SJCRH30 (cell line): ENCODE results near the gene CSF2RB. TPM values are rescaled to one million over a fixed set of nuclear protein-coding genes. Genes with fewer than 3 reads are reported as not detected.

Experiments used
- DNase-seq, 2 experiments: peaks; one replicate each; pipeline ENCODE4 v3.0.0-alpha.2; 2015 to 2020
- H3K27ac ChIP-seq: fragments of 250-450 bp; sonication (Bioruptor Pico); 2 replicates; pipeline ENCODE4 v1.5.1; 2020; ENCODE audit warnings: mild to moderate bottlenecking, moderate library complexity
- H3K27me3 ChIP-seq: fragments of 250-450 bp; sonication (Bioruptor Pico); 2 replicates; pipeline ENCODE4 v1.5.1; 2020; ENCODE audit warnings: mild to moderate bottlenecking, moderate library complexity
- H3K36me3 ChIP-seq: fragments of 250-450 bp; sonication (Bioruptor Pico); 2 replicates; pipeline ENCODE4 v1.5.1; 2020; ENCODE audit warnings: mild to moderate bottlenecking, moderate library complexity
- H3K4me1 ChIP-seq: fragments of 250-450 bp; sonication (Bioruptor Pico); 2 replicates; pipeline ENCODE4 v1.5.1; 2020; ENCODE audit warnings: mild to moderate bottlenecking, moderate library complexity
- H3K4me3 ChIP-seq: fragments of 250-450 bp; sonication (Bioruptor Pico); 2 replicates; pipeline ENCODE4 v1.5.1; 2020; ENCODE audit warnings: mild to moderate bottlenecking, moderate library complexity
- H3K9me3 ChIP-seq: fragments of 250-450 bp; sonication (Bioruptor Pico); replicated peaks from 2 replicates; pipeline ENCODE4 v1.5.1; 2020; ENCODE audit warnings: mild to moderate bottlenecking, moderate library complexity
- total RNA-seq: library from RNA; depleted of rRNA; stranded (reverse); fragments of >200 nt; shearing (Covaris generic); gene quantifications from 2 replicates; pipeline ENCODE4 v1.2.3, GENCODE V29; 2014

CSF2RB gene
- total RNA-seq, 1 experiment from 2014 or later: not detected

GRCh38 chr22:36953239-36954080, 40.0 kb downstream of the CSF2RB start:
- no peak overlapping the region for H3K4me3 ChIP-seq
- H3K36me3 ChIP-seq: no peaks in the 10 kb centered on the region
- DNase-seq: no peak
- no peak overlapping the region for H3K27ac ChIP-seq
- no peaks in the 10 kb centered on the region for H3K4me1 ChIP-seq
- H3K27me3 ChIP-seq: 0 out of 2 replicates have a peak, but pooled peaks cover 2% of the 10 kb centered on the region
- H3K9me3 ChIP-seq: no peaks in the 10 kb centered on the region

GRCh38 chr22:36954251-36955014, 41.0 kb downstream of the CSF2RB start:
- no peaks in the 10 kb centered on the region for H3K36me3 ChIP-seq
- H3K4me1 ChIP-seq: no peaks in the 10 kb centered on the region
- DNase-seq: no peak
- H3K27me3 ChIP-seq: no peaks in the 10 kb centered on the region
- H3K4me3 ChIP-seq: no peak overlapping the region
- no peaks in the 10 kb centered on the region for H3K9me3 ChIP-seq
- H3K27ac ChIP-seq: no peak overlapping the region

GRCh38 chr22:36955691-36956090, 42.3 kb downstream of the CSF2RB start:
- no peak overlapping the region for H3K4me3 ChIP-seq
- no peaks in the 10 kb centered on the region for H3K9me3 ChIP-seq
- DNase-seq: no peak
- no peaks in the 10 kb centered on the region for H3K36me3 ChIP-seq
- H3K27ac ChIP-seq: no peak overlapping the region
- no peaks in the 10 kb centered on the region for H3K4me1 ChIP-seq
- no peaks in the 10 kb centered on the region for H3K27me3 ChIP-seq

GRCh38 chr22:36958366-36958765, 44.9 kb downstream of the CSF2RB start:
- no peaks in the 10 kb centered on the region for H3K36me3 ChIP-seq
- DNase-seq: no peak
- no peaks in the 10 kb centered on the region for H3K4me1 ChIP-seq
- H3K4me3 ChIP-seq: no peak overlapping the region
- H3K27ac ChIP-seq: no peak overlapping the region
- H3K9me3 ChIP-seq: no peaks in the 10 kb centered on the region
- no peaks in the 10 kb centered on the region for H3K27me3 ChIP-seq

GRCh38 chr22:36961626-36962025, 48.2 kb downstream of the CSF2RB start:
- DNase-seq: no peak
- Histone ChIP-seq H3K36me3 (no peaks in the 10 kb centered on the region), H3K27me3 (no peaks in the 10 kb centered on the region), H3K27ac (no peak overlapping the region), H3K4me1 (no peaks in the 10 kb centered on the region), H3K9me3 (no peaks in the 10 kb centered on the region), H3K4me3 (no peak overlapping the region)

GRCh38 chr22:36963302-36963701, 49.9 kb downstream of the CSF2RB start:
- no peak for DNase-seq
- H3K4me3 ChIP-seq: no peak overlapping the region
- H3K4me1 ChIP-seq: no peaks in the 10 kb centered on the region
- H3K36me3 ChIP-seq: no peaks in the 10 kb centered on the region
- H3K27ac ChIP-seq: no peak overlapping the region
- no peaks in the 10 kb centered on the region for H3K9me3 ChIP-seq
- H3K27me3 ChIP-seq: no peaks in the 10 kb centered on the region

GRCh38 chr22:36964106-36964505, 50.7 kb downstream of the CSF2RB start:
- H3K27me3 ChIP-seq: no peaks in the 10 kb centered on the region
- DNase-seq: no peak
- H3K9me3 ChIP-seq: no peaks in the 10 kb centered on the region
- no peak overlapping the region for H3K4me3 ChIP-seq
- H3K36me3 ChIP-seq: no peaks in the 10 kb centered on the region
- no peaks in the 10 kb centered on the region for H3K4me1 ChIP-seq
- H3K27ac ChIP-seq: no peak overlapping the region

GRCh38 chr22:36965696-36966095, 52.3 kb downstream of the CSF2RB start:
- H3K27me3 ChIP-seq: peaks cover 4% of the 10 kb centered on the region; the same call in 1 of the 2 replicates
- H3K4me1 ChIP-seq: no peaks in the 10 kb centered on the region
- H3K9me3 ChIP-seq: no peaks in the 10 kb centered on the region
- no peak overlapping the region for H3K27ac ChIP-seq
- no peak for DNase-seq
- H3K36me3 ChIP-seq: no peaks in the 10 kb centered on the region
- H3K4me3 ChIP-seq: no peak overlapping the region

GRCh38 chr22:36966851-36967540, 53.6 kb downstream of the CSF2RB start:
- Histone ChIP-seq H3K27me3 (peaks cover 10% of the 10 kb centered on the region; the same call in 1 of the 2 replicates), H3K4me1 (no peaks in the 10 kb centered on the region), H3K36me3 (no peaks in the 10 kb centered on the region), H3K4me3 (no peak overlapping the region), H3K9me3 (no peaks in the 10 kb centered on the region), H3K27ac (no peak overlapping the region)
- DNase-seq: no peak

GRCh38 chr22:36968249-36968964, 55.0 kb downstream of the CSF2RB start:
- H3K27me3 ChIP-seq: peaks cover 12% of the 10 kb centered on the region; the same call in 1 of the 2 replicates
- H3K9me3 ChIP-seq: no peaks in the 10 kb centered on the region
- H3K4me1 ChIP-seq: no peaks in the 10 kb centered on the region
- H3K36me3 ChIP-seq: no peaks in the 10 kb centered on the region
- H3K4me3 ChIP-seq: no peak overlapping the region
- no peak for DNase-seq
- H3K27ac ChIP-seq: no peak overlapping the region

- H3K9me3 ChIP-seq: no peaks in the 10 kb centered on the region
- no peaks in the 10 kb centered on the region for H3K36me3 ChIP-seq
- H3K4me3 ChIP-seq: no peak overlapping the region
- DNase-seq: no peak
- H3K4me1 ChIP-seq: no peaks in the 10 kb centered on the region
- H3K27ac ChIP-seq: no peak overlapping the region
- H3K27me3 ChIP-seq: peaks cover 12% of the 10 kb centered on the region; the same call in 1 of the 2 replicates
These were observed 58.1 kb downstream of the CSF2RB start for GRCh38 chr22:36971341-36972125.

GRCh38 chr22:36976606-36977005, 63.2 kb downstream of the CSF2RB start:
- no peak overlapping the region for H3K27ac ChIP-seq
- peaks cover 6% of the 10 kb centered on the region; the same call in 1 of the 2 replicates for H3K27me3 ChIP-seq
- no peaks in the 10 kb centered on the region for H3K36me3 ChIP-seq
- H3K4me3 ChIP-seq: no peak overlapping the region
- H3K4me1 ChIP-seq: no peaks in the 10 kb centered on the region
- no peaks in the 10 kb centered on the region for H3K9me3 ChIP-seq
- DNase-seq: no peak

GRCh38 chr22:36977401-36977861, 64.0 kb downstream of the CSF2RB start:
- Histone ChIP-seq H3K4me1 (no peaks in the 10 kb centered on the region), H3K36me3 (no peaks in the 10 kb centered on the region), H3K4me3 (peak overlapping the region; percentile 34), H3K27me3 (no peaks in the 10 kb centered on the region; the same call in 1 of the 2 replicates), H3K27ac (no peak overlapping the region), H3K9me3 (no peaks in the 10 kb centered on the region)
- DNase-seq: peak; percentile 37 to 47
